Testis (tissue), 5 donors: Measurements from ENCODE around the gene SDS. TPM values are rescaled to one million over a fixed set of nuclear protein-coding genes. Genes with fewer than 3 reads are reported as not detected.

Experiments
- DNase-seq: peaks from one replicate; pipeline ENCODE4 v3.0.0-alpha.2; 2019
- H3K27ac ChIP-seq, 2 donors: fragments of 200-600 bp; sonication (generic); one replicate each; pipeline ENCODE4 v1.5.1; 2019
- H3K27me3 ChIP-seq: fragments of 200-600 bp; sonication (generic); one replicate; pipeline ENCODE4 v1.5.1; 2019
- H3K36me3 ChIP-seq: fragments of 200-600 bp; sonication (generic); one replicate; pipeline ENCODE4 v1.5.1; 2017; ENCODE audit warnings: low read depth; ENCODE audit errors: missing control alignments
- H3K4me1 ChIP-seq: fragments of 200-600 bp; sonication (generic); one replicate; pipeline ENCODE4 v1.5.1; 2019
- H3K4me3 ChIP-seq, 2 donors: fragments of 200-600 bp; sonication (generic); one replicate each; pipeline ENCODE4 v1.5.1; 2017 to 2019
- H3K9me3 ChIP-seq: fragments of 200-600 bp; sonication (generic); one replicate; pipeline ENCODE4 v1.5.1; 2017
- CTCF ChIP-seq, 3 experiments: fragments of 450-650 bp in 2 of 3; fragments of 200-600 bp in 1 of 3; sonication (generic) in 1 of 3; IDR thresholded peaks; one replicate each; pipeline ENCODE4 v1.5.1; 2016 to 2019; ENCODE audit warnings: antibody characterized with exemption in 3 of 3, mild to moderate bottlenecking in 2 of 3, moderate library complexity in 1 of 3
- POLR2A ChIP-seq: fragments of 450-650 bp; IDR thresholded peaks from one replicate; pipeline ENCODE4 v1.6.1; 2017; ENCODE audit warnings: antibody characterized with exemption, mild to moderate bottlenecking, moderate library complexity
- WGBS, 2 donors: methylation state at CpG; one replicate each; pipeline ENCODE4 v1.1.5; 2018; 5-methylcytosine and 5-hydroxymethylcytosine counted together
- intact Hi-C: fragments of 100-400 bp; cut with DNase I; formaldehyde crosslinking; loops from one replicate; pipeline ENCODE4 v1.15.1; 2023; ENCODE audit warnings: low total_unique reads
- long read RNA-seq, 2 donors: transcript quantifications; one replicate each; lab custom pipeline, GENCODE V29; 2026
- polyA plus RNA-seq: library from polyadenylated mRNA; stranded (reverse); fragments of 350-450 nt; fragmentation: Illumina TruSeq; extraction: RNeasy Lipid Tissue Mini Kit (QIAGEN cat#74804); gene quantifications from one replicate; pipeline ENCODE4 v1.2.3, GENCODE V29; 2014; ENCODE audit warnings: low read depth, low replicate concordance; ENCODE audit not compliant: insufficient read depth
- total RNA-seq, 2 donors: library from RNA; depleted of rRNA; stranded (reverse); fragments of >200 nt; gene quantifications; one replicate each; pipeline ENCODE4 v1.2.3, GENCODE V29; 2016

Gene SDS
- under 1 TPM in 1 of 2 donors, not detected in 1; 0.93 TPM for total RNA-seq
- 0.34 TPM for polyA plus RNA-seq
- long read RNA-seq, donor 1 = 0 reads
- long read RNA-seq, donor 2, partial matches to known transcripts = 14 of 21 reads
- long read RNA-seq, donor 2, other reads (novel, unspliced or antisense) = 7 of 21 reads

GRCh38 chr12:113403435-113404415, at the start of gene SDS:
SDS (minus strand) TSS chr12:113403887; CDS start chr12:113399708, 4,179 bp downstream.
- Histone ChIP-seq H3K9me3 (no peaks in the 10 kb centered on the region), H3K36me3 (no peaks in the 10 kb centered on the region), H3K4me3 (no peak within 1 kb of the TSS), H3K4me1 (no peaks in the 10 kb centered on the region), H3K27me3 (no peaks in the 10 kb centered on the region), H3K27ac (no peak within 1 kb of the TSS)
- no peak for TF ChIP-seq CTCF (IDR thresholded peaks at IDR 0.05)
- TF ChIP-seq POLR2A = no peak
- intact Hi-C loops = no loop called here
- peak; percentile 65 for DNase-seq
- WGBS, 2 donors = 44 to 45% methylated on average over 10 to 14 of the region's 14 CpGs

GRCh38 chr12:113453330-113453729, 49.6 kb upstream of the SDS start:
- 24 to 33% methylated on average over 6 of the region's 6 CpGs for WGBS, 2 donors
- DNase-seq = peak; percentile 40
- Histone ChIP-seq H3K4me1 (no peaks in the 10 kb centered on the region), H3K9me3 (no peaks in the 10 kb centered on the region), H3K4me3 (no peak overlapping the region), H3K36me3 (no peaks in the 10 kb centered on the region), H3K27me3 (no peaks in the 10 kb centered on the region), H3K27ac (no peak overlapping the region)
- TF ChIP-seq CTCF (IDR thresholded peaks at IDR 0.05) (no peak), POLR2A (no peak)
- intact Hi-C loops = no loop called here

- no peaks in the 10 kb centered on the region for H3K4me1 ChIP-seq
- no peaks in the 10 kb centered on the region for H3K9me3 ChIP-seq
- TF ChIP-seq POLR2A = no peak
- TF ChIP-seq CTCF (IDR thresholded peaks at IDR 0.05) = no peak
- no peak overlapping the region for H3K27ac ChIP-seq
- H3K4me3 ChIP-seq = no peak overlapping the region
- no peak for DNase-seq
- intact Hi-C loops = no loop called here
- H3K36me3 ChIP-seq = no peaks in the 10 kb centered on the region
- no peaks in the 10 kb centered on the region for H3K27me3 ChIP-seq
- WGBS, 2 donors = 80 to 96% methylated on average over 1 to 2 of the region's 2 CpGs
These were observed 48.8 kb upstream of the SDS start for GRCh38 chr12:113452458-113452857.

- no peak for DNase-seq
- intact Hi-C loops = no loop called here
- Histone ChIP-seq H3K9me3 (no peaks in the 10 kb centered on the region), H3K27ac (no peak overlapping the region), H3K36me3 (no peaks in the 10 kb centered on the region), H3K27me3 (no peaks in the 10 kb centered on the region), H3K4me3 (no peak overlapping the region), H3K4me1 (no peaks in the 10 kb centered on the region)
- TF ChIP-seq POLR2A (no peak), CTCF (IDR thresholded peaks at IDR 0.05) (no peak)
- 94 to 100% methylated on average over 1 of the region's 1 CpG for WGBS, 2 donors
These were observed 46.2 kb upstream of the SDS start for GRCh38 chr12:113449839-113450238.
